ENCODE results near the gene ASPHD1.

DNA sequence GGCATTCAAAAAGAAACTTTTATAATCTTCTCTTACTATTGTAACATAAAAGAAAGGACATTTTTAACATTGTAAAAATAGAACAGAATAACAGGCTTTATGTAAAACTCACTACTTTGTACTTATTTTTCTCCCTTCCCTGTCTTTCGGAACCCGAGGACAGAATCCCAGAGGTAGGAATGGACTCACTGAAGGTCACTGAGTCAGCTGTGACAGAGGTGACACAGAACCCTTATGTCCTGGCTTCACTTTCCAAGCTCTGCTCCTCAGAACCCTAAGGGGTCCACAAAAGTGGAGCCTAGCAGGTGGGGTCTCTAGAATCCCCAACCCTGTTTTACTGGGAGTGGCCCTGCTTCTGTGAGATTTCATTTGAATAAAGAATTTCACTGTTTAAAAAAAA is 22.0 kb downstream of the ASPHD1 start:
- TF ChIP-seq, protein P1, sequence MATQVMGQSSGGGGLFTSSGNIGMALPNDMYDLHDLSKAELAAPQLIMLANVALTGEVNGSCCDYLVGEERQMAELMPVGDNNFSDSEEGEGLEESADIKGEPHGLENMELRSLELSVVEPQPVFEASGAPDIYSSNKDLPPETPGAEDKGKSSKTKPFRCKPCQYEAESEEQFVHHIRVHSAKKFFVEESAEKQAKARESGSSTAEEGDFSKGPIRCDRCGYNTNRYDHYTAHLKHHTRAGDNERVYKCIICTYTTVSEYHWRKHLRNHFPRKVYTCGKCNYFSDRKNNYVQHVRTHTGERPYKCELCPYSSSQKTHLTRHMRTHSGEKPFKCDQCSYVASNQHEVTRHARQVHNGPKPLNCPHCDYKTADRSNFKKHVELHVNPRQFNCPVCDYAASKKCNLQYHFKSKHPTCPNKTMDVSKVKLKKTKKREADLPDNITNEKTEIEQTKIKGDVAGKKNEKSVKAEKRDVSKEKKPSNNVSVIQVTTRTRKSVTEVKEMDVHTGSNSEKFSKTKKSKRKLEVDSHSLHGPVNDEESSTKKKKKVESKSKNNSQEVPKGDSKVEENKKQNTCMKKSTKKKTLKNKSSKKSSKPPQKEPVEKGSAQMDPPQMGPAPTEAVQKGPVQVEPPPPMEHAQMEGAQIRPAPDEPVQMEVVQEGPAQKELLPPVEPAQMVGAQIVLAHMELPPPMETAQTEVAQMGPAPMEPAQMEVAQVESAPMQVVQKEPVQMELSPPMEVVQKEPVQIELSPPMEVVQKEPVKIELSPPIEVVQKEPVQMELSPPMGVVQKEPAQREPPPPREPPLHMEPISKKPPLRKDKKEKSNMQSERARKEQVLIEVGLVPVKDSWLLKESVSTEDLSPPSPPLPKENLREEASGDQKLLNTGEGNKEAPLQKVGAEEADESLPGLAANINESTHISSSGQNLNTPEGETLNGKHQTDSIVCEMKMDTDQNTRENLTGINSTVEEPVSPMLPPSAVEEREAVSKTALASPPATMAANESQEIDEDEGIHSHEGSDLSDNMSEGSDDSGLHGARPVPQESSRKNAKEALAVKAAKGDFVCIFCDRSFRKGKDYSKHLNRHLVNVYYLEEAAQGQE (IDR thresholded peaks at IDR 0.05; ENCODE audit: insufficient read depth in 1 of 2, low read depth in 2 of 2, low read length in 2 of 2): no peak
- TF ChIP-seq POLR2AphosphoS5 (IDR thresholded peaks at IDR 0.05; ENCODE audit: low read depth, low read length): no peak

Measured in PFSK-1 (cell line).